Tibial nerve (tissue), 4 donors: ENCODE results near the gene CEBPG. TPM values are rescaled to one million over a fixed set of nuclear protein-coding genes. Genes with fewer than 3 reads are reported as not detected.

Experiments
- DNase-seq, 2 donors: peaks; one replicate each; pipeline ENCODE4 v3.0.0-alpha.2; 2019; ENCODE audit warnings: low spot score in 2 of 2
- H3K27ac ChIP-seq, 4 donors: fragments of 200-600 bp; sonication (generic) in 3 of 4; one replicate each; pipeline ENCODE4 v1.5.1; 2017 to 2019; ENCODE audit warnings: mild to moderate bottlenecking in 1 of 4
- H3K27me3 ChIP-seq, 2 donors: fragments of 200-600 bp; sonication (generic) in 1 of 2; one replicate each; pipeline versions ENCODE4 v1.5.1 to v1.6.0; 2017 to 2019
- H3K36me3 ChIP-seq, 3 donors: fragments of 200-600 bp; sonication (generic); one replicate each; pipeline ENCODE4 v1.5.1; 2018 to 2019
- H3K4me1 ChIP-seq, 4 donors: fragments of 200-600 bp; sonication (generic) in 3 of 4; one replicate each; pipeline ENCODE4 v1.5.1; 2017 to 2019
- H3K4me3 ChIP-seq, 4 donors: fragments of 200-600 bp; sonication (generic) in 3 of 4; one replicate each; pipeline ENCODE4 v1.5.1; 2017 to 2019; ENCODE audit warnings: mild to moderate bottlenecking in 1 of 4, moderate library complexity in 1 of 4
- H3K9me3 ChIP-seq, 4 donors: fragments of 200-600 bp; sonication (generic) in 3 of 4; one replicate each; pipeline ENCODE4 v1.5.1; 2017 to 2019
- EP300 ChIP-seq, 2 donors: sonication (generic); formaldehyde crosslinking; IDR thresholded peaks; one replicate each; pipeline ENCODE4 v1.6.1; 2017; ENCODE audit warnings: antibody characterized with exemption in 2 of 2, mild to moderate bottlenecking in 1 of 2
- POLR2A ChIP-seq, 2 donors: fragments of 450-650 bp; IDR thresholded peaks; one replicate each; pipeline ENCODE4 v1.6.1; 2017; ENCODE audit warnings: antibody characterized with exemption in 2 of 2, mild to moderate bottlenecking in 2 of 2, moderate library complexity in 2 of 2
- WGBS, 2 donors: methylation state at CpG; one replicate each; pipeline ENCODE4 v1.1.5; 2018; 5-methylcytosine and 5-hydroxymethylcytosine counted together
- total RNA-seq, 4 donors: library from RNA; depleted of rRNA; stranded (reverse); fragments of >200 nt; gene quantifications; one replicate each; pipeline ENCODE4 v1.1.0, GENCODE V29; 2016
- TF ChIP-seq, protein P1 (sequence below), 5 experiments: fragments of 200-600 bp in 3 of 5; fragments of 450-650 bp in 2 of 5; sonication (generic) in 3 of 5; IDR thresholded peaks; one replicate each; pipeline ENCODE4 v1.5.1; 2016 to 2019; ENCODE audit warnings: antibody characterized with exemption in 5 of 5, mild to moderate bottlenecking in 3 of 5, moderate library complexity in 2 of 5

The CEBPG gene
- total RNA-seq, 4 donors from 2014 or later = 15.5 to 18.6 (median 16.7) TPM

DNA sequence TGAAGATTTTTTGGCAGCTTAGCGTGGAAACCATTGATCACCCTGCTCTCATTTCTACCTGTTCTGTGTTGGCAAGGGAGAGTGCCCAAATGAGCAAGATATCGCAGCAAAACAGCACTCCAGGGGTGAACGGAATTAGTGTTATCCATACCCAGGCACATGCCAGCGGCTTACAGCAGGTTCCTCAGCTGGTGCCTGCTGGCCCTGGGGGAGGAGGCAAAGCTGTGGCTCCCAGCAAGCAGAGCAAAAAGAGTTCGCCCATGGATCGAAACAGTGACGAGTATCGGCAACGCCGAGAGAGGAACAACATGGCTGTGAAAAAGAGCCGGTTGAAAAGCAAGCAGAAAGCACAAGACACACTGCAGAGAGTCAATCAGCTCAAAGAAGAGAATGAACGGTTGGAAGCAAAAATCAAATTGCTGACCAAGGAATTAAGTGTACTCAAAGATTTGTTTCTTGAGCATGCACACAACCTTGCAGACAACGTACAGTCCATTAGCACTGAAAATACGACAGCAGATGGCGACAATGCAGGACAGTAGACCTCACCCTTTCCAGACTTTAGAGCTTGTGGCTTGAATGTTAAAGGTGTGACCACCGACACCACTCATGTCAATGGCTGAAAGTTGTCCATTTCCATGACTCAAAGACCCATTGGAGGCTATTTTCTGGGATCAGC lies 5.8 kb downstream of the CEBPG start:
- TF ChIP-seq EP300 (IDR thresholded peaks at IDR 0.05) (no peak), POLR2A (IDR thresholded peaks at IDR 0.05) (no peak)
- TF ChIP-seq, protein P1, sequence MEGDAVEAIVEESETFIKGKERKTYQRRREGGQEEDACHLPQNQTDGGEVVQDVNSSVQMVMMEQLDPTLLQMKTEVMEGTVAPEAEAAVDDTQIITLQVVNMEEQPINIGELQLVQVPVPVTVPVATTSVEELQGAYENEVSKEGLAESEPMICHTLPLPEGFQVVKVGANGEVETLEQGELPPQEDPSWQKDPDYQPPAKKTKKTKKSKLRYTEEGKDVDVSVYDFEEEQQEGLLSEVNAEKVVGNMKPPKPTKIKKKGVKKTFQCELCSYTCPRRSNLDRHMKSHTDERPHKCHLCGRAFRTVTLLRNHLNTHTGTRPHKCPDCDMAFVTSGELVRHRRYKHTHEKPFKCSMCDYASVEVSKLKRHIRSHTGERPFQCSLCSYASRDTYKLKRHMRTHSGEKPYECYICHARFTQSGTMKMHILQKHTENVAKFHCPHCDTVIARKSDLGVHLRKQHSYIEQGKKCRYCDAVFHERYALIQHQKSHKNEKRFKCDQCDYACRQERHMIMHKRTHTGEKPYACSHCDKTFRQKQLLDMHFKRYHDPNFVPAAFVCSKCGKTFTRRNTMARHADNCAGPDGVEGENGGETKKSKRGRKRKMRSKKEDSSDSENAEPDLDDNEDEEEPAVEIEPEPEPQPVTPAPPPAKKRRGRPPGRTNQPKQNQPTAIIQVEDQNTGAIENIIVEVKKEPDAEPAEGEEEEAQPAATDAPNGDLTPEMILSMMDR (IDR thresholded peaks at IDR 0.05) = no peak
- Histone ChIP-seq H3K27me3 (no peaks in the 10 kb centered on the region), H3K27ac (no peak overlapping the region), H3K36me3 (peaks cover 0 to 26% (median 0%) of the 10 kb centered on the region in 3 donors), H3K4me1 (peaks cover 0 to 59% (median 28%) of the 10 kb centered on the region in 4 donors), H3K4me3 (no peak overlapping the region), H3K9me3 (no peaks in the 10 kb centered on the region)
- no peak for DNase-seq
- 94 to 95% methylated on average over 16 of the region's 16 CpGs for WGBS, 2 donors

DNA sequence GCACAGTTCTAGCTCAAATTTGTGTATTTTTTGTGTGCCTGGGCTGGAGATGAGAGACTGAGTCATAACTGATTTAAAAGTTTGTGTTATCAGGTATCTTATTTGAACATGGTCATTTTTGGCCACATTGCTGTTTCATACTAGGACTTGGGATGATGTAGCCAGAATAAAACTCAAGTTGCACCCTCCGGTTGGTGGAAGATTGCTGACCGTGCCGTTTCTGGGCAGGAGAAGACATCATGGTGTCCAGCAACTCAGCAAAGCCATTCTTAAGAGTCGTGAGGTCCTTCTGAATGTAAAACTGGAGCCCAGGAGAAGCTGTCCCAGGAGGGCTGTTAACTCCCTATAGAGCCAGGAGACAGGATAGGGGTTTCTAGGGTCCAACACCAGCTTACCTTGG lies 7.6 kb downstream of the CEBPG start:
- no peak for DNase-seq
- H3K4me1 ChIP-seq = peaks cover 0 to 46% (median 16%) of the 10 kb centered on the region in 4 donors
- no peaks in the 10 kb centered on the region for H3K27me3 ChIP-seq
- 91 to 100% methylated on average over 4 of the region's 4 CpGs for WGBS, 2 donors
- H3K36me3 ChIP-seq = peaks cover 0 to 37% (median 0%) of the 10 kb centered on the region in 3 donors
- no peaks in the 10 kb centered on the region for H3K9me3 ChIP-seq
- no peak overlapping the region for H3K4me3 ChIP-seq
- H3K27ac ChIP-seq = no peak overlapping the region
- TF ChIP-seq, protein P1 (IDR thresholded peaks at IDR 0.05) = no peak
- TF ChIP-seq POLR2A (IDR thresholded peaks at IDR 0.05) (no peak), EP300 (IDR thresholded peaks at IDR 0.05) (no peak)

DNA sequence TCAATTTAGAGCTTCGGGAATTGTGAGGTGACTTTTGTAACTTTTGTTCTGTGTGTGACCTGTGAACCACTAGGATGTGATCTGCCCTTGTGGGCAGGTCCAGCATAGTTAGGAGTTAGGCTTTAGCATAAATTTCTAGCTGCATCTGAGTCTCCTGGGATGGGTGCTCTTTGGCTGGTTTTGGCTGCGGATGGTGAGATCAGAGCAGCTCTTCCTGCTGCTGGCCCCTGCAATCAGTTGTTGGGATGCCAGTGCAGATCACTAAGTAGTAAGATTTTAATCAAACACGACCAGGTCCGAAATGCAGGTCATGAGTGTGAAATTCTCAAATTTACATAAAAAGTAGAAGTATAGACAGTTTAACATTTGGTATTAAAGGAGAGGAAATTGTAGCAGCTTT lies 8.5 kb downstream of the CEBPG start:
- 91 to 95% methylated on average over 4 of the region's 4 CpGs for WGBS, 2 donors
- peaks cover 0 to 37% (median 9%) of the 10 kb centered on the region in 4 donors for H3K4me1 ChIP-seq
- no peaks in the 10 kb centered on the region for H3K9me3 ChIP-seq
- DNase-seq = no peak
- H3K36me3 ChIP-seq = peaks cover 0 to 46% (median 0%) of the 10 kb centered on the region in 3 donors
- no peak overlapping the region for H3K4me3 ChIP-seq
- H3K27me3 ChIP-seq = no peaks in the 10 kb centered on the region
- H3K27ac ChIP-seq = no peak overlapping the region
- TF ChIP-seq POLR2A (IDR thresholded peaks at IDR 0.05) (no peak), EP300 (IDR thresholded peaks at IDR 0.05) (no peak)
- TF ChIP-seq, protein P1 (IDR thresholded peaks at IDR 0.05) = no peak

DNA sequence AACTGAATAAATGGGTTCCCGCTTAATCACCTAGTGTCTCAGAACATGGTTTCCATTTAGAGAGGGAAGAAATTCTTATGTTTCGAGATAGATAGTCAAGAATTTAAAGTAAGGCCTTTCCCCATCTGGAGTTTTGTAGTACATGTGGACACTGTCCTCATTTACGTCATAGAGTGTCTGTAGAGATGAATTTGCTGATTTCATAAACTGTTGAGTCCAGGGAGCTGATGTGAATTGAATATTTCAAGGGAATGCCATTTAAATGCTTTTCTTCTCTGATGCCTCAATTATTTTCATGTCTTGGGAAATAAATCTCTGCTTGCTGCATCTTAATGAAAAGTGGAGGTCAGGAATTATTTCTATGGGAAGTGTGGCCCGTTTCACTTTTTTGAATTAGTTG lies 9.5 kb downstream of the CEBPG start:
- WGBS, 2 donors = 85 to 88% methylated on average over 4 of the region's 4 CpGs
- no peak for TF ChIP-seq EP300 (IDR thresholded peaks at IDR 0.05)

DNA sequence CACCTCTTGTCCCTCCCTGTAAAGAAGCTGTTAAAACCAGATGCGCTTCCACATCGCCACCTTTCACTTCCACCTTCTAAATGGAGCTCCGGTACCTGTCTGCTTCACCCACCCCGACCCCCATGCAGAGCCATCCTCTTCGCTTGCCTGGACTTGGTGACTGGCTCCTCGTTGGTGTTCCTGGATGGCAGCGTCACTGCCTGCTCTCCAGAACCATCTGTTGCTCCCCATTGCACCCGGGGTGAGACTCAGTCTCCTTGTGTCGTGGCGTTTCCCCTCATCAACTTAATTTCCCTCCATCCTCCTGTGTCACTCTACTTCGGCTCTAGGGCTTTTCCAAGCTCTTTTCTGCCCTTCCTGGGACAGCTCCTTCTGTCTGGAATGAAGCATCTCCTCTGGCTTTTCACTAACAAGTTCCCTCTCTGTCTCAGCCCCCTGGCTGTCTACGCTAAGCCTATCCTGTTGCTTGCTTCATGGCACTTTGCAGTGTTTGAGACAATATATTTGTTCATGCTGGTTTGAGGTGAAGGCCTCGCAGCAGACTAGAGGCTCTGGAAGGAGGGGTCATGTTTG lies 10.3 kb downstream of the CEBPG start:
- Histone ChIP-seq H3K9me3 (no peaks in the 10 kb centered on the region), H3K27ac (no peak overlapping the region), H3K36me3 (peaks cover 0 to 57% (median 0%) of the 10 kb centered on the region in 3 donors), H3K27me3 (no peaks in the 10 kb centered on the region), H3K4me3 (no peak overlapping the region), H3K4me1 (peaks cover 0 to 31% (median 10%) of the 10 kb centered on the region in 4 donors)
- no peak for DNase-seq
- 90 to 93% methylated on average over 13 of the region's 13 CpGs for WGBS, 2 donors
- TF ChIP-seq POLR2A (IDR thresholded peaks at IDR 0.05) (no peak), EP300 (IDR thresholded peaks at IDR 0.05) (no peak)
- TF ChIP-seq, protein P1 (IDR thresholded peaks at IDR 0.05) = no peak

More for the DNA sequence above, 9.5 kb downstream of the CEBPG start:
- no peak for DNase-seq
- Histone ChIP-seq H3K27me3 (no peaks in the 10 kb centered on the region), H3K9me3 (no peaks in the 10 kb centered on the region), H3K27ac (no peak overlapping the region), H3K4me3 (no peak overlapping the region), H3K36me3 (peaks cover 0 to 56% (median 0%) of the 10 kb centered on the region in 3 donors), H3K4me1 (peaks cover 0 to 31% (median 2%) of the 10 kb centered on the region in 4 donors)
